Large intestine (tissue), 3 donors: ENCODE data around the gene CADM1. TPM values are rescaled to one million over a fixed set of nuclear protein-coding genes. Genes with fewer than 3 reads are reported as not detected.

Experiments
- DNase-seq, 2 donors: peaks; one replicate each; pipeline versions ENCODE4 v3.0.0 to v3.0.0-alpha.2; 2013
- H3K27ac ChIP-seq: one replicate; pipeline ENCODE4 v1.5.1; 2013; ENCODE audit warnings: low read length
- H3K27me3 ChIP-seq: 2 replicates; pipeline ENCODE4 v1.6.1; 2013; ENCODE audit warnings: low read length; ENCODE audit not compliant: control insufficient read depth, insufficient read depth
- H3K36me3 ChIP-seq: 2 replicates; pipeline ENCODE4 v1.6.1; 2013; ENCODE audit warnings: low read length; ENCODE audit not compliant: control insufficient read depth, insufficient read depth
- H3K4me1 ChIP-seq: one replicate; pipeline ENCODE4 v1.6.1; 2013; ENCODE audit warnings: low read length; ENCODE audit not compliant: control insufficient read depth, insufficient read depth
- H3K4me3 ChIP-seq: one replicate; pipeline ENCODE4 v1.5.1; 2013; ENCODE audit warnings: low read length
- H3K9me3 ChIP-seq: one replicate; pipeline ENCODE4 v1.6.1; 2013; ENCODE audit warnings: mild to moderate bottlenecking, low read depth, low read length, moderate library complexity; ENCODE audit not compliant: control insufficient read depth
- WGBS: methylation state at CpG from one replicate; pipeline ENCODE4 v1.1.5; 2013; ENCODE audit warnings: low lambda C conversion rate; ENCODE audit not compliant: insufficient coverage; 5-methylcytosine and 5-hydroxymethylcytosine counted together
- polyA plus RNA-seq: library from polyadenylated mRNA; unstranded; fragments of 120-200 nt; gene quantifications from one replicate; pipeline ENCODE4 v1.2.1, GENCODE V29; 2013

CADM1 gene
- polyA plus RNA-seq, 1 donor, result 32.7 TPM

GRCh38 chr11:115286614-115287013 is 217.6 kb downstream of the CADM1 start:
- no peaks in the 10 kb centered on the region for H3K9me3 ChIP-seq
- no peaks in the 10 kb centered on the region for H3K4me1 ChIP-seq
- WGBS, result 50% methylated on average over 1 of the region's 3 CpGs
- H3K27me3 ChIP-seq, result no peaks in the 10 kb centered on the region
- DNase-seq, result no peak
- no peaks in the 10 kb centered on the region for H3K36me3 ChIP-seq
- no peak overlapping the region for H3K27ac ChIP-seq
- H3K4me3 ChIP-seq, result no peak overlapping the region

GRCh38 chr11:115284773-115285172 is 219.4 kb downstream of the CADM1 start:
- DNase-seq, result no peak
- Histone ChIP-seq H3K4me3 (no peak overlapping the region), H3K27me3 (no peaks in the 10 kb centered on the region), H3K27ac (no peak overlapping the region), H3K36me3 (no peaks in the 10 kb centered on the region), H3K9me3 (no peaks in the 10 kb centered on the region), H3K4me1 (peaks cover 15% of the 10 kb centered on the region)
- 100% methylated on average over 1 of the region's 4 CpGs for WGBS

- Histone ChIP-seq H3K36me3 (no peaks in the 10 kb centered on the region), H3K4me1 (peaks cover 17% of the 10 kb centered on the region), H3K27ac (no peak overlapping the region), H3K27me3 (no peaks in the 10 kb centered on the region), H3K4me3 (no peak overlapping the region), H3K9me3 (no peaks in the 10 kb centered on the region)
- WGBS, result 100% methylated on average over 1 of the region's 4 CpGs
- no peak for DNase-seq
Measured at GRCh38 chr11:115282923-115283322, 221.3 kb downstream of the CADM1 start.

GRCh38 chr11:115280775-115281174 is 223.4 kb downstream of the CADM1 start:
- DNase-seq, result no peak
- Histone ChIP-seq H3K4me1 (peaks cover 17% of the 10 kb centered on the region), H3K36me3 (no peaks in the 10 kb centered on the region), H3K9me3 (no peaks in the 10 kb centered on the region), H3K27me3 (no peaks in the 10 kb centered on the region), H3K27ac (peak overlapping the region; percentile 47), H3K4me3 (no peak overlapping the region)
- no CpG with 5 or more reads among the region's 5 CpGs for WGBS

GRCh38 chr11:115279813-115280761 is 224.1 kb downstream of the CADM1 start:
- peak overlapping the region; percentile 47 for H3K27ac ChIP-seq
- peak; percentile 38 to 78 for DNase-seq
- WGBS, result 0% methylated on average over 1 of the region's 10 CpGs

GRCh38 chr11:115276799-115277198 is 227.4 kb downstream of the CADM1 start:
- no peaks in the 10 kb centered on the region for H3K9me3 ChIP-seq

More at GRCh38 chr11:115279813-115280761, 224.1 kb downstream of the CADM1 start:
- Histone ChIP-seq H3K4me3 (no peak overlapping the region), H3K36me3 (no peaks in the 10 kb centered on the region), H3K4me1 (peaks cover 17% of the 10 kb centered on the region), H3K9me3 (no peaks in the 10 kb centered on the region), H3K27me3 (no peaks in the 10 kb centered on the region)

GRCh38 chr11:115276191-115276590 is 228.0 kb downstream of the CADM1 start:
- H3K27me3 ChIP-seq, result no peaks in the 10 kb centered on the region
- peaks cover 15% of the 10 kb centered on the region for H3K4me1 ChIP-seq
- H3K4me3 ChIP-seq, result no peak overlapping the region
- no CpG with 5 or more reads among the region's 4 CpGs for WGBS
- no peak for DNase-seq
- no peaks in the 10 kb centered on the region for H3K36me3 ChIP-seq
- no peaks in the 10 kb centered on the region for H3K9me3 ChIP-seq
- no peak overlapping the region for H3K27ac ChIP-seq

More at GRCh38 chr11:115276799-115277198, 227.4 kb downstream of the CADM1 start:
- Histone ChIP-seq H3K4me3 (no peak overlapping the region), H3K36me3 (no peaks in the 10 kb centered on the region), H3K27me3 (no peaks in the 10 kb centered on the region), H3K27ac (no peak overlapping the region), H3K4me1 (peaks cover 17% of the 10 kb centered on the region)
- DNase-seq, result no peak
- 100% methylated on average over 2 of the region's 8 CpGs for WGBS

- 100% methylated on average over 5 of the region's 11 CpGs for whole genome bisulfite sequencing
- no peaks in the 10 kb centered on the region for H3K36me3 ChIP-seq
- no peaks in the 10 kb centered on the region for H3K27me3 ChIP-seq
- no peak overlapping the region for H3K27ac ChIP-seq
- H3K9me3 ChIP-seq, result no peaks in the 10 kb centered on the region
- peaks cover 5% of the 10 kb centered on the region for H3K4me1 ChIP-seq
- no peak overlapping the region for H3K4me3 ChIP-seq
- DNase-seq, result no peak
Measured at GRCh38 chr11:115275045-115275444, 229.2 kb downstream of the CADM1 start.

GRCh38 chr11:115272925-115273324 is 231.3 kb downstream of the CADM1 start:
- H3K4me3 ChIP-seq, result no peak overlapping the region
- no peaks in the 10 kb centered on the region for H3K9me3 ChIP-seq
- H3K36me3 ChIP-seq, result no peaks in the 10 kb centered on the region
- no peak overlapping the region for H3K27ac ChIP-seq
- DNase-seq, result no peak
- no peaks in the 10 kb centered on the region for H3K4me1 ChIP-seq
- WGBS, result no CpG with 5 or more reads among the region's 4 CpGs
- no peaks in the 10 kb centered on the region for H3K27me3 ChIP-seq

GRCh38 chr11:115271643-115272042 is 232.6 kb downstream of the CADM1 start:
- H3K4me3 ChIP-seq, result no peak overlapping the region
- no peaks in the 10 kb centered on the region for H3K36me3 ChIP-seq
- H3K9me3 ChIP-seq, result no peaks in the 10 kb centered on the region
- H3K27ac ChIP-seq, result no peak overlapping the region
- no peak for DNase-seq
- H3K27me3 ChIP-seq, result no peaks in the 10 kb centered on the region
- no peaks in the 10 kb centered on the region for H3K4me1 ChIP-seq
